ENCODE measurements around the gene SLC10A7. TPM values are rescaled to one million over a fixed set of nuclear protein-coding genes. Genes with fewer than 3 reads are reported as not detected.

The SLC10A7 gene
- total and polyA plus RNA-seq, 2 experiments from 2014 or later, result 0.81 to 4.3 TPM

DNA sequence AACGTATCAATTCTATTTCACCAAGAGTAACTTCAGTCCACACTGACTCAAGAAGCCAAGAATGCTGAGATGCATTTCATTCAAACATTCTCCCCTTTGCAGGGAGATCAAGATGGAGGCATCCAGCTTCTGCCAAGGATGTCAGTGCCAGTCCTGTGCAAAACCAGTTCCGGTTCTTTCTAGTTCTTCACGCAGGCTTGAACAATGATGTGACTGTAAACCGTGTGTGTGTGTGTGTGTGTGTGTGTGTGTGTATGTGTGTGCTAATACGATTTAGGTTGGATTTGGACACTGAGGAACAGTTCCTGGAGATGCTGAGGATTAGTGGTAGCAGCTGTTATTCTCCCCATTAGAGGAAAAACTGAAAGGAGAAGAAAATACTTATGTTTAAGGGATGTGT, 307.5 kb downstream of the SLC10A7 start, which contains the start of gene REELD1:
Gene REELD1, plus strand, starts transcription at position 301 of the 400 bp plus-strand sequence. CDS start 2,415 bp downstream, outside the sequence.
- no peaks in the 10 kb centered on the region for H3K27me3 ChIP-seq (ENCODE audit: insufficient read depth)
- no peaks in the 10 kb centered on the region for H4K20me1 ChIP-seq (replicated peaks; ENCODE audit: insufficient read depth)
- no peak within 1 kb of the TSS for H3K4me3 ChIP-seq
- H3F3A ChIP-seq (replicated peaks; ENCODE audit: low read depth), result no peaks in the 10 kb centered on the region
- DNase-seq (ENCODE audit: low spot score) (no peak), ATAC-seq (no peak)
- peak within 1 kb of the TSS; percentile 32; the same call in 1 of the 2 replicates for H2AFZ ChIP-seq
- no peak within 1 kb of the TSS for H3K27ac ChIP-seq (ENCODE audit: low read depth)
- H3K27ac Mint-ChIP-seq, result no peak within 1 kb of the TSS
- H3K4me1 ChIP-seq (ENCODE audit: insufficient read depth), result no peaks in the 10 kb centered on the region
- H3K79me2 ChIP-seq (replicated peaks; ENCODE audit: insufficient read depth), result no peaks in the 10 kb centered on the region
- no peaks in the 10 kb centered on the region for H3K36me3 ChIP-seq (ENCODE audit: insufficient read depth)
- no peak within 1 kb of the TSS for H3K4me2 ChIP-seq
- H3K9me3 Mint-ChIP-seq, result no peaks in the 10 kb centered on the region
- H3K36me3 Mint-ChIP-seq (ENCODE audit: low read depth), result no peaks in the 10 kb centered on the region
- peaks cover 2% of the 10 kb centered on the region for H3K27me3 Mint-ChIP-seq (ENCODE audit: insufficient read depth, low read depth, poor library complexity)
- H3K4me1 Mint-ChIP-seq, result peaks cover 4% of the 10 kb centered on the region; the same call in 1 of the 3 replicates
- TF ChIP-seq ZNF331 (CRISPR knock-in tag; IDR thresholded peaks at IDR 0.05; ENCODE audit: low read depth) (no peak), ZNF114 (CRISPR knock-in tag; IDR thresholded peaks at IDR 0.05) (no peak), POLR2AphosphoS5 (IDR thresholded peaks at IDR 0.05; ENCODE audit: low read depth) (no peak), STAT1 (IDR thresholded peaks at IDR 0.05; ENCODE audit: unreplicated experiment) (no peak), ZNF462 (CRISPR knock-in tag; IDR thresholded peaks at IDR 0.05) (no peak), EZH2phosphoT487 (IDR thresholded peaks at IDR 0.05; ENCODE audit: unreplicated experiment) (no peak), CTCF (conservative IDR thresholded peaks at IDR 0.05; ENCODE audit: low read depth in 2 of 2) (no peak), EZH2 (IDR thresholded peaks at IDR 0.05; ENCODE audit: low read depth, unreplicated experiment) (no peak), NANOG (IDR thresholded peaks at IDR 0.05; ENCODE audit: borderline replicate concordance) (no peak), JUNB (IDR thresholded peaks at IDR 0.05; ENCODE audit: unreplicated experiment) (no peak), CREB1 (CRISPR knock-in tag; IDR thresholded peaks at IDR 0.05; ENCODE audit: low read depth) (no peak)
- TF ChIP-seq, protein P1, sequence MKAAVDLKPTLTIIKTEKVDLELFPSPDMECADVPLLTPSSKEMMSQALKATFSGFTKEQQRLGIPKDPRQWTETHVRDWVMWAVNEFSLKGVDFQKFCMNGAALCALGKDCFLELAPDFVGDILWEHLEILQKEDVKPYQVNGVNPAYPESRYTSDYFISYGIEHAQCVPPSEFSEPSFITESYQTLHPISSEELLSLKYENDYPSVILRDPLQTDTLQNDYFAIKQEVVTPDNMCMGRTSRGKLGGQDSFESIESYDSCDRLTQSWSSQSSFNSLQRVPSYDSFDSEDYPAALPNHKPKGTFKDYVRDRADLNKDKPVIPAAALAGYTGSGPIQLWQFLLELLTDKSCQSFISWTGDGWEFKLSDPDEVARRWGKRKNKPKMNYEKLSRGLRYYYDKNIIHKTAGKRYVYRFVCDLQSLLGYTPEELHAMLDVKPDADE (IDR thresholded peaks at IDR 0.05), result no peak
- TF ChIP-seq, protein P2, sequence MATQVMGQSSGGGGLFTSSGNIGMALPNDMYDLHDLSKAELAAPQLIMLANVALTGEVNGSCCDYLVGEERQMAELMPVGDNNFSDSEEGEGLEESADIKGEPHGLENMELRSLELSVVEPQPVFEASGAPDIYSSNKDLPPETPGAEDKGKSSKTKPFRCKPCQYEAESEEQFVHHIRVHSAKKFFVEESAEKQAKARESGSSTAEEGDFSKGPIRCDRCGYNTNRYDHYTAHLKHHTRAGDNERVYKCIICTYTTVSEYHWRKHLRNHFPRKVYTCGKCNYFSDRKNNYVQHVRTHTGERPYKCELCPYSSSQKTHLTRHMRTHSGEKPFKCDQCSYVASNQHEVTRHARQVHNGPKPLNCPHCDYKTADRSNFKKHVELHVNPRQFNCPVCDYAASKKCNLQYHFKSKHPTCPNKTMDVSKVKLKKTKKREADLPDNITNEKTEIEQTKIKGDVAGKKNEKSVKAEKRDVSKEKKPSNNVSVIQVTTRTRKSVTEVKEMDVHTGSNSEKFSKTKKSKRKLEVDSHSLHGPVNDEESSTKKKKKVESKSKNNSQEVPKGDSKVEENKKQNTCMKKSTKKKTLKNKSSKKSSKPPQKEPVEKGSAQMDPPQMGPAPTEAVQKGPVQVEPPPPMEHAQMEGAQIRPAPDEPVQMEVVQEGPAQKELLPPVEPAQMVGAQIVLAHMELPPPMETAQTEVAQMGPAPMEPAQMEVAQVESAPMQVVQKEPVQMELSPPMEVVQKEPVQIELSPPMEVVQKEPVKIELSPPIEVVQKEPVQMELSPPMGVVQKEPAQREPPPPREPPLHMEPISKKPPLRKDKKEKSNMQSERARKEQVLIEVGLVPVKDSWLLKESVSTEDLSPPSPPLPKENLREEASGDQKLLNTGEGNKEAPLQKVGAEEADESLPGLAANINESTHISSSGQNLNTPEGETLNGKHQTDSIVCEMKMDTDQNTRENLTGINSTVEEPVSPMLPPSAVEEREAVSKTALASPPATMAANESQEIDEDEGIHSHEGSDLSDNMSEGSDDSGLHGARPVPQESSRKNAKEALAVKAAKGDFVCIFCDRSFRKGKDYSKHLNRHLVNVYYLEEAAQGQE (IDR thresholded peaks at IDR 0.05; ENCODE audit: unreplicated experiment), result no peak
- H3K4me3 Mint-ChIP-seq, result no peak within 1 kb of the TSS
- no peaks in the 10 kb centered on the region for H3K9me2 ChIP-seq (ENCODE audit: insufficient read depth)

Data from GM23338 (cell line).